HG02885 (cell line): ENCODE measurements around the gene PTDSS2.

Source experiments
- ATAC-seq: cut with Tn5 transposase; IDR thresholded peaks from one replicate; pipeline ENCODE4 v1.9.1; 2021; ENCODE audit warnings: mild to moderate bottlenecking; ENCODE audit not compliant: unreplicated experiment, poor library complexity

The PTDSS2 gene

GRCh38 chr11:486189-486588 lies 36.1 kb downstream of the PTDSS2 start:
- ATAC-seq, result no peak

- ATAC-seq, result no peak
Observed at GRCh38 chr11:487571-488021, 37.5 kb downstream of the PTDSS2 start.

DNA sequence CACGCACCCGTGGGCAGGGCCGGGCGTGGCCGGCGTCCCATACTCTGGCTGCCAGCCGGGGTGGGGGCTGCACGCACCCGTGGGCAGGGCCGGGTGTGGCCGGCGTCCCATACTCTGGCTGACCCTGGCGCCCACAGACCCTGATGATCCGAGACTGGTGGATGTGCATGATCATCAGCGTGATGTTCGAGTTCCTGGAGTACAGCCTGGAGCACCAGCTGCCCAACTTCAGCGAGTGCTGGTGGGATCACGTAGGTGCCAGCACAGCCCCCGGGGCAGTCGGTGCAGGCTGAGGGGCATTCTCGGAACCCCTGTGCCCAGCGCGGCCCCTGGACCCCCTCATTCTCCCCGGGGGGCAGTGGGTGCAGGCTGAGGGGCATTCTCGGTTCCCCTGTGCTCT lies 38.0 kb downstream of the PTDSS2 start:
- no peak for ATAC-seq

DNA sequence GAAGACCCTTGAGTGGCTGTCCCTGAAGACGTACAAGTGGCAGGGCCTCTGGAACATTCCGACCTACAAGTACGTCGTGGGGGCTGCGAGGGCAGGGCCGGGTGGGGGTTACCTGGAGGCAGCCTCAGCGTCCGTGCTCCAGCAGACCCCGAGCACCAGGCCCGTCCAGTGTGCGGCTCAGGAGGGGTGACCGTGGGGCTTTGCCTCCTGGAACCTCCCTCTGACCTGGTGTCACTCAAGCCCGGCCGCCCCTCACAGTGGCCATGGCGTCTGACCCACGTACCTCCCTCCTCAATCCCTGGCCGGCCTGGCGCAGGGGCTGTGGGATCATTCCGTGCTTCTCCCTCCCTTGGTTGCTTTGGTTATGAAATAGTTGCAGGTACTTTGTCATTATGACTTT lies 38.5 kb downstream of the PTDSS2 start:
- ATAC-seq, result no peak

GRCh38 chr11:488992-489391 lies 38.9 kb downstream of the PTDSS2 start:
- no peak for ATAC-seq

DNA sequence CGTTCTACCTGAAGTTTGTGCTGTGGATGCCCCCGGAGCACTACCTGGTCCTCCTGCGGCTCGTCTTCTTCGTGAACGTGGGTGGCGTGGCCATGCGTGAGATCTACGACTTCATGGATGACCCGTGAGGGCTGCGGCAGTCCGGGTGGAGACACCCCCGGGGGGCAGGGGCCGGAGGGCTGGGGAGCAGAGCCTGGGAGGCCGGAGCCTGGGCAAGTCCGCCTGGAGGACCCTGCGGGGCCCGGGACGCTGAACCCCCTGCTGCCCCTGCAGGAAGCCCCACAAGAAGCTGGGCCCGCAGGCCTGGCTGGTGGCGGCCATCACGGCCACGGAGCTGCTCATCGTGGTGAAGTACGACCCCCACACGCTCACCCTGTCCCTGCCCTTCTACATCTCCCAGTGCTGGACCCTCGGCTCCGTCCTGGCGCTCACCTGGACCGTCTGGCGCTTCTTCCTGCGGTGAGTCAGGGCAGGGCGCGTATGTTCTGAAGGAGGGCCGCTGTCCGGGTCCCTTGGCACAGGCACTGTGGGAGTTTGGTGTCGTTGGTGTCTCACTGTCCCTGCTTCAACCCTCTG lies 39.6 kb downstream of the PTDSS2 start:
- ATAC-seq, result no peak

DNA sequence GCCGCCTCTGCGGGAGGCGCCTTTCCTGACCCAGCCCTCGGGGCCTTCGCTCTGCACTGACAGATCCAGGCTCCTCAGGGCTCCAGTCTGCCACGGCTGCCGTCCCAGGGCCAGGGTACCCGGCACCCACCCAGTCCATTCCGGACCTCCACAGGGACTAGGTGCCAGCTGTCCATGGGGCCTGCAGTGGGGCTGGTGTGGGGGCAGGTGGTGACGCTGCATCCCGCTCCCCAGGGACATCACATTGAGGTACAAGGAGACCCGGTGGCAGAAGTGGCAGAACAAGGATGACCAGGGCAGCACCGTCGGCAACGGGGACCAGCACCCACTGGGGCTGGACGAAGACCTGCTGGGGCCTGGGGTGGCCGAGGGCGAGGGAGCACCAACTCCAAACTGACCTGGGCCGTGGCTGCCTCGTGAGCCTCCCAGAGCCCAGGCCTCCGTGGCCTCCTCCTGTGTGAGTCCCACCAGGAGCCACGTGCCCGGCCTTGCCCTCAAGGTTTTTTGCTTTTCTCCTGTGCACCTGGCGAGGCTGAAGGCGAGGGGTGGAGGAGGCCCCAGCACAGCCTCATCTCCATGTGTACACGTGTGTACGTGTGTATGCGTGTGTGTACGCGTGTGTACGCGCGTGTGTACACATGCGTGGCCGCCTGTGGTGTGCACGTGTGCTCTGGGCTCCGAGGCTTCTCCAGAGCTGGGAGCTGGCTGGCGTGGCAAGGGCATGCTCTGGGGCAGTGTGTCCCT lies 40.3 kb downstream of the PTDSS2 start:
- no peak for ATAC-seq

DNA sequence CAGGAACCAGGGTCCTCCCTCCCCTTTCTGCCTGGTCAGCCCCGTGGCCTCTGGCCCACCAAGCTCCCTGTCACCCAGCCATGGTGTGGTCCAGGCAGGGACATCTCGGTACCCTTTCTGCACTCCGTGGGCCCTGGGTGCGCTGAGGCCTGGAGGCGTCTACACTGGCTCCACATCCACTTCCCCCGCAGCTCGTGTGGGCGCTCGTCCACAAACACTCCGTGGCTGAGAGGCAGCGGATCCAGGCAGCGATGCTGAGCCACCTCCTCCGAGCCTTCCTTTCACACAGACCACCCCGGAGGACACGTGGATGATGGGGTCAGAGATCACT lies 40.8 kb downstream of the PTDSS2 start:
- ATAC-seq, result no peak

GRCh38 chr11:491358-491757 lies 41.3 kb downstream of the PTDSS2 start:
- no peak for ATAC-seq

- ATAC-seq, result no peak
Observed at GRCh38 chr11:492427-493226, 42.5 kb downstream of the PTDSS2 start.

- no peak for ATAC-seq
Observed at GRCh38 chr11:494761-495536, 44.9 kb downstream of the PTDSS2 start.

GRCh38 chr11:495537-495931 lies 45.5 kb downstream of the PTDSS2 start:
- no peak for ATAC-seq

DNA sequence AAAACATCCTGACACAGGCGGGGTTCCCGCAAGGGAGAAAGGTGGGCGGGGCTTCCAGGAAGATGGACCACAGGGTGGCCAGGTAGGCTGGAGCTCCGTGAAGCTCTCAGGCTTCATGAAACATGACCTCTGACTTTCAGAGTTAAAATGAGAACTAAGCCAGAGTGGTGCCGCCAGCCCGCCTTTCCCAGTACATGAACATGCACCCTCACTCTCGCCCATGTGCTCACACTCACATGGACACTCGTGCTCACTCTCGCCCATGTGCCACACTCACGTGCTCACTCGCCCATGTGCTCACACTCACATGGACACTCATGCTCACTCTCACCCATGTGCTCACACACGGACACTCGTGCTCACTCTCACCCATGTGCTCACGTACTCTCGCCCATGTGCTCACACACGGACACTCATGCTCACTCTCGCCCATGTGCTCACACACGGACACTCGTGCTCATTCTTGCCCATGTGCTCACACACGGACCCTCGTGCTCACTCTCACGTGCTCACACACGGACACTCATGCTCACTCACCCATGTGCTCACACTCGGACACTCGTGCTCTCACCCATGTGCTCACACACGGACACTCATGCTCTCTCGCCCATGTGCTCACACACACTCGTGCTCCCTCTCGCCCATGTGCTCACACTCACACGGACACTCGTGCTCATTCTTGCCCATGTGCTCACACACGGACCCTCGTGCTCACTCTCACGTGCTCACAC lies 46.9 kb downstream of the PTDSS2 start:
- no peak for ATAC-seq

GRCh38 chr11:497565-498296 lies 47.7 kb downstream of the PTDSS2 start:
- ATAC-seq, result no peak

- no peak for ATAC-seq
Observed at GRCh38 chr11:498297-499181, 48.5 kb downstream of the PTDSS2 start.

- no peak for ATAC-seq
Observed at GRCh38 chr11:499201-500076, 49.4 kb downstream of the PTDSS2 start.

DNA sequence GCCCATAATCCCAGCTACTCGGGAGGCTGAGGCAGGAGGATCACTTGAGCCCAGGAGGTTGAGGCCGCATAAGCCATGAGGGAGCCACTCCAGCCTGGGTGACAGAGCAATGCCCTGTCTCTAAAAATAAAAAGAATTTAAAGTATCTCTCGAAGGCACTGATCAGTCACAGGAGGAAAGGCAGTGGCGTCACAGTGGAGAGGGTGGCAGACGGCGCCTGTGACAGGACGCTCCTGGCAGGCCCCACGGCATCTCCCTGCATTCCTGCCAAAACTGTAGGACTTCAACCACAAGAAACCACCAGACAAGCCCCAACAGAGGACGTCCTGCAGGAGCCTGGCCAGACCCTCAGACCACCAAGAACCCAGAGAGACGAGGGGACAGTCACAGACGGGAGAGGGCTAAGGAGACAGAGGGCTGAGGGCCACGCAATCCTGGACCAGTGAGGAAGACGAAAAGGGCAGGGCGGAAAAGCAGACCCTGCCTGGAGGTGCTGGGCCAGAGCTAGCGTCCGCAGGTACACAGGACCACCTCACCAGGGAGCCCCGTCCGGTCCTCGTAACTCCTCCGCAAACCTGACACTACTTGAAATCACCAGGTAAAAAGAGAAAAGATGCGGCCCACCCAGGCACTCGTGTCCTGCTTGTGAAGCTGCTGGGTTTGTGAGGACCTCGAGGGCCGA lies 51.1 kb downstream of the PTDSS2 start:
- ATAC-seq, result no peak
